Measurements from ENCODE around the gene FGF18. TPM values are rescaled to one million over a fixed set of nuclear protein-coding genes. Genes with fewer than 3 reads are reported as not detected.
A peak's percentile ranks its signal among the peaks of the same experiment; 100 is the strongest.

Gene FGF18
- total RNA-seq, 3 donors from 2014 or later: 0.16 to 1.6 (median 0.33) TPM

DNA sequence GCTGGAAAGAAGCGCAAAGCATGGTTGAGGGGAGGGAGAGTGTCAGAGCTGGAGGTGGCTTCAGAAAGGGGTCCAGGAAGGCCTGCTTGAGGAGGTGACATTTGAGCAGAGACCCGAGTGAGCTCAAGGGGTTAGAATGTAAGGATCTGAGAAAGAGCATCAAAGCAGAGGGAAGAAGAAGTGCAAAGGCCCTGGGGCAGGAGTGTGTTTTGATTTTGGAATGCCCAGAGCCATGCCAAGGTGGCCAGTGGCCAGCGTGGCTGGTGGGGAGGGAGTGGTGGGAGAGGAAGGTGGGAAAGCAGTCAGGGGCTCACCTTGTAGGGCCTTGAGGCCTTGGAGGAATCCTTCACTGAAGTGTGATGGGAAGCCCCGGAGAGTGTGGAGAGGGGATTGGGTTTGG lies 15.4 kb downstream of the FGF18 start:
- Histone ChIP-seq H3K4me3 (no peak overlapping the region), H3K4me1 (no peaks in the 10 kb centered on the region), H3K27ac (no peak overlapping the region), H3K9me3 (no peaks in the 10 kb centered on the region), H3K36me3 (no peaks in the 10 kb centered on the region), H3K27me3 (no peaks in the 10 kb centered on the region)
- DNase-seq (ENCODE audit: low spot score in 2 of 2): no peak
- intact Hi-C loops (cut with DNase I; ENCODE audit: low total_unique reads): no loop called here
- TF ChIP-seq POLR2A (IDR thresholded peaks at IDR 0.05) (no peak), POLR2AphosphoS5 (IDR thresholded peaks at IDR 0.05) (no peak)
- TF ChIP-seq, protein P1, sequence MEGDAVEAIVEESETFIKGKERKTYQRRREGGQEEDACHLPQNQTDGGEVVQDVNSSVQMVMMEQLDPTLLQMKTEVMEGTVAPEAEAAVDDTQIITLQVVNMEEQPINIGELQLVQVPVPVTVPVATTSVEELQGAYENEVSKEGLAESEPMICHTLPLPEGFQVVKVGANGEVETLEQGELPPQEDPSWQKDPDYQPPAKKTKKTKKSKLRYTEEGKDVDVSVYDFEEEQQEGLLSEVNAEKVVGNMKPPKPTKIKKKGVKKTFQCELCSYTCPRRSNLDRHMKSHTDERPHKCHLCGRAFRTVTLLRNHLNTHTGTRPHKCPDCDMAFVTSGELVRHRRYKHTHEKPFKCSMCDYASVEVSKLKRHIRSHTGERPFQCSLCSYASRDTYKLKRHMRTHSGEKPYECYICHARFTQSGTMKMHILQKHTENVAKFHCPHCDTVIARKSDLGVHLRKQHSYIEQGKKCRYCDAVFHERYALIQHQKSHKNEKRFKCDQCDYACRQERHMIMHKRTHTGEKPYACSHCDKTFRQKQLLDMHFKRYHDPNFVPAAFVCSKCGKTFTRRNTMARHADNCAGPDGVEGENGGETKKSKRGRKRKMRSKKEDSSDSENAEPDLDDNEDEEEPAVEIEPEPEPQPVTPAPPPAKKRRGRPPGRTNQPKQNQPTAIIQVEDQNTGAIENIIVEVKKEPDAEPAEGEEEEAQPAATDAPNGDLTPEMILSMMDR (IDR thresholded peaks at IDR 0.05): no peak

DNA sequence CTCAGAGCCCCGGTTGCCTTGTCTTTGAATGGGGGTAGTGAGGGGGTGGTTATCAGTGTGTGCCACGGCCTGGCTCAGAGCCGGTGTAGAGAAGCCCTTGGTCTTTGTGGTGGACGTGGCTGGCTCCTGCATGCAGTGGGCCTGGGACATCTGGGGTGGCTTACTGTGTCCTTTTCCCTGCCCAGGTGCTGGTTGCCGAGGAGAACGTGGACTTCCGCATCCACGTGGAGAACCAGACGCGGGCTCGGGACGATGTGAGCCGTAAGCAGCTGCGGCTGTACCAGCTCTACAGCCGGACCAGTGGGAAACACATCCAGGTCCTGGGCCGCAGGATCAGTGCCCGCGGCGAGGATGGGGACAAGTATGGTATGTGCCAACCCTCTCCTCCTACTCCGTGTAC lies 16.5 kb downstream of the FGF18 start:
- no peak for TF ChIP-seq POLR2AphosphoS5 (IDR thresholded peaks at IDR 0.05)
- TF ChIP-seq, protein P1 (IDR thresholded peaks at IDR 0.05): no peak
- TF ChIP-seq POLR2A (IDR thresholded peaks at IDR 0.05): no peak
- Histone ChIP-seq H3K4me1 (no peaks in the 10 kb centered on the region), H3K9me3 (no peaks in the 10 kb centered on the region), H3K27me3 (no peaks in the 10 kb centered on the region), H3K4me3 (no peak overlapping the region), H3K27ac (no peak overlapping the region), H3K36me3 (no peaks in the 10 kb centered on the region)
- intact Hi-C loops (cut with DNase I; ENCODE audit: low total_unique reads): no loop called here
- DNase-seq (ENCODE audit: low spot score in 2 of 2): no peak

DNA sequence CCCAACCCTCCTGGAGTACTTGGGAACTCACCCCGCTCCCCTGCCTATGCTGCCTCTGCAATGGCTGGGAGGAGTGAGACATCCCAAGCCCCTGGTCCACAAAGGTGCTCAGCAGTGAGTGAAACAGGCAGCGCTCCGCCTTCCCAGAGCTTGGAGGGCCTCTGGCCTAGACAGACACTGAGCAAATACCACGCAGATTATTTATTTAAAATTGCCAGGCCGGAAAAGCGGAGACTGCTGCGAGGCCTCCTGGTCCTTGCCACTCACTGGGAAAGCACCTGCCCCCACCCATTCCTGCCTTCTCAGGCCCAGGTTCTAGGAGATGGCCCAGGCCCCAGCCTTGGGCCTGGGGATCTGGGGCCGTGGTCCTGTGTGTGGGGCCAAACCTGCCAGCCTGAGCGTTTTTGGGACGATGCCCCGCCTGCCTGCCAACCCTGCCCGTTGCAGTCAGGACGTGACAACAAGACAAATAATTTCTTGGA lies 17.4 kb downstream of the FGF18 start:
- no peak overlapping the region for H3K27ac ChIP-seq
- H3K27me3 ChIP-seq: no peaks in the 10 kb centered on the region
- H3K36me3 ChIP-seq: no peaks in the 10 kb centered on the region
- no peak overlapping the region for H3K4me3 ChIP-seq
- no peak for TF ChIP-seq POLR2AphosphoS5 (IDR thresholded peaks at IDR 0.05)
- no peak for TF ChIP-seq POLR2A (IDR thresholded peaks at IDR 0.05)
- TF ChIP-seq, protein P1 (IDR thresholded peaks at IDR 0.05): no peak
- DNase-seq (ENCODE audit: low spot score in 2 of 2): no peak
- intact Hi-C loops (cut with DNase I; ENCODE audit: low total_unique reads): no loop called here
- H3K4me1 ChIP-seq: no peaks in the 10 kb centered on the region
- H3K9me3 ChIP-seq: no peaks in the 10 kb centered on the region

DNA sequence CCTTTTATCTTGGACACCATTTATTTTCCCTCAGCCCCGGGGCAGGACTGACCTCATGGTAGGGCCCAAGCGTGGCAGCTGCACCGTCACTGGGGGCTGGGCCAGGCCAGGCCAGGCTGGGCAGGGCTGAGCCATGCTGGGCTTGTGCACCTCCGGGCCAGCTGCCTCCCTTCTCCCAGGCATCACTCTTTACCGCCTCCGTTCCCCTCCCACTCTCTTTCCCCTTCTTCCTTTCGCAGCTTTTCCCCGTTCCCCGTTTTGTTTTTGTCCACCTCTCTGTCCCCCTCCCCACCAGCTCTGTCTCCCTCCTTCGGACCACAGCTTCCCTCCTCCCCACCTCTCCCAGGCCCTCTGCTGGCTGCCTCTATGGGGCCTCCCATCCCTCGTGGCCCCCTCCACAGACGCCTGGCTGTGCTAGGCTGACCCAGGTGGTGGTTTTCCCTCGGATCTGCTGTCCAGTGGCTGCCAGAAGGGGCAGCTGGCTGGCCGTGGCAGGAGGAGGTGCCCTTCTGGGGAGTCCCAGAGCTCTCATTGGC lies 17.9 kb downstream of the FGF18 start:
- no peak overlapping the region for H3K27ac ChIP-seq
- no peaks in the 10 kb centered on the region for H3K27me3 ChIP-seq
- H3K4me1 ChIP-seq: no peaks in the 10 kb centered on the region
- H3K4me3 ChIP-seq: no peak overlapping the region
- no peak for TF ChIP-seq POLR2AphosphoS5 (IDR thresholded peaks at IDR 0.05)
- TF ChIP-seq POLR2A (IDR thresholded peaks at IDR 0.05): no peak
- TF ChIP-seq, protein P1 (IDR thresholded peaks at IDR 0.05): no peak
- H3K36me3 ChIP-seq: no peaks in the 10 kb centered on the region
- intact Hi-C loops (cut with DNase I; ENCODE audit: low total_unique reads): no loop called here
- H3K9me3 ChIP-seq: no peaks in the 10 kb centered on the region
- DNase-seq (ENCODE audit: low spot score in 2 of 2): peak in 1 of 2 donors; percentile 68

DNA sequence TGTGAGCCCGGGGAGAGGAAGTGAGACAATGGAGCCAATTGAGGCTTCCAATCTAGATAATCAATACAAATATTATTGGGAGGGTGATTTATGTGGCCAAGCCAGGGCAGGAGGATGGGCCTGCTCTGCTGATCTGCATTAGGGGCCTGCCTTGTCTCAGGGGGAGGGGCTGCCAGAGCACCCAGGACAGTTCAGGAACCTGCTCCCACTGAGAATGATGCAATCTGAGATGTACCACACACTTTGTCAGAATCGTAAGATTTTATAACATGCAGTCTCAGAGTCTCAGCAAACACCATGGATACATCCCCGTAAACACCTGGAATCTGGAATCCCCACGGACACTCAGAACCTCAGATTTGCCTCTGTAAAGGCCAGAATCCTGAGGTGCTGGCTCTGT lies 19.3 kb downstream of the FGF18 start:
- DNase-seq (ENCODE audit: low spot score in 2 of 2): no peak
- Histone ChIP-seq H3K27ac (no peak overlapping the region), H3K4me1 (no peaks in the 10 kb centered on the region), H3K4me3 (no peak overlapping the region), H3K9me3 (no peaks in the 10 kb centered on the region), H3K27me3 (no peaks in the 10 kb centered on the region), H3K36me3 (no peaks in the 10 kb centered on the region)
- intact Hi-C loops (cut with DNase I; ENCODE audit: low total_unique reads): no loop called here
- TF ChIP-seq POLR2AphosphoS5 (IDR thresholded peaks at IDR 0.05) (no peak), POLR2A (IDR thresholded peaks at IDR 0.05) (no peak)
- TF ChIP-seq, protein P1 (IDR thresholded peaks at IDR 0.05): no peak
